H1 (cell line): ENCODE results near the gene FGF19. TPM values are rescaled to one million over a fixed set of nuclear protein-coding genes. Genes with fewer than 3 reads are reported as not detected.

Experiments used
- CTCF ChIA-PET: fragments of 300-600 bp; sonication (Branson Sonifier 250); formaldehyde crosslinking; loops from one replicate; lab custom pipeline; 2021; ENCODE audit not compliant: partially characterized antibody; lab: Charles Lee
- POLR2A ChIA-PET: fragments of 300-600 bp; sonication (Branson Sonifier 250); formaldehyde crosslinking; loops from one replicate; lab custom pipeline; 2021; ENCODE audit warnings: inconsistent platforms; ENCODE audit not compliant: partially characterized antibody; lab: Charles Lee
- DNase-seq, 2 experiments: peaks; one replicate each; pipeline versions ENCODE4 v3.0.0 to v3.0.0-alpha.2; 2010 to 2022; ENCODE audit warnings: low spot score in 2 of 2, low read depth in 1 of 2, mixed read lengths in 1 of 2
- FAIRE-seq: peaks from 2 replicates; lab custom pipeline; 2011; peaks lifted over from hg19 to GRCh38; lab: Jason Lieb, UNC
- H2AFZ ChIP-seq: 2 replicates; pipeline ENCODE4 v1.8.1; 2012; ENCODE audit warnings: low read length, inconsistent platforms
- H2AK5ac ChIP-seq: 2 replicates; pipeline ENCODE4 v1.6.1; 2013; ENCODE audit warnings: low read depth, low read length
- H2BK120ac ChIP-seq: replicated peaks from 2 replicates; pipeline ENCODE3; 2013; ENCODE audit warnings: low read depth, low read length, inconsistent platforms
- H2BK12ac ChIP-seq: 2 replicates; pipeline ENCODE4 v1.6.1; 2013; ENCODE audit warnings: low read depth, low read length
- H2BK15ac ChIP-seq: 2 replicates; pipeline ENCODE4 v1.6.1; 2013; ENCODE audit warnings: low read length
- H2BK20ac ChIP-seq: 2 replicates; pipeline ENCODE4 v1.6.1; 2013; ENCODE audit warnings: low read length
- H2BK5ac ChIP-seq: 2 replicates; pipeline ENCODE4 v1.6.1; 2013; ENCODE audit warnings: low read depth, low read length
- H3K14ac ChIP-seq: 2 replicates; pipeline ENCODE4 v1.6.1; 2013; ENCODE audit warnings: inconsistent platforms; ENCODE audit not compliant: insufficient read length
- H3K18ac ChIP-seq: 2 replicates; pipeline ENCODE4 v1.6.1; 2013; ENCODE audit warnings: low read length; ENCODE audit errors: extremely low read depth
- H3K23ac ChIP-seq: 2 replicates; pipeline ENCODE4 v1.6.1; 2013; ENCODE audit warnings: inconsistent platforms; ENCODE audit not compliant: insufficient read length
- H3K23me2 ChIP-seq: 2 replicates; pipeline ENCODE4 v1.6.1; 2013; ENCODE audit warnings: low read depth, low read length
- H3K27ac ChIP-seq: 2 replicates; pipeline ENCODE4 v1.6.1; 2011; ENCODE audit warnings: low read depth, low read length, inconsistent platforms
- H3K27me3 ChIP-seq, 4 experiments: replicated peaks in 1 of 4; 1 replicate in 1 of 4; 2 replicates in 3 of 4; pipeline versions ENCODE4 v1.6.1 to v1.8.1; 2011 to 2013; ENCODE audit warnings: low read length in 3 of 4, mild to moderate bottlenecking in 3 of 4, inconsistent platforms in 2 of 4, mixed read lengths in 2 of 4, moderate library complexity in 1 of 4; ENCODE audit not compliant: control insufficient read depth in 3 of 4, insufficient read depth in 3 of 4; ENCODE audit errors: extremely low read depth in 1 of 4
- H3K36me3 ChIP-seq, 4 experiments: 2 replicates each; pipeline versions ENCODE4 v1.6.1 to v1.8.1; 2011 to 2013; ENCODE audit warnings: mild to moderate bottlenecking in 4 of 4, low read length in 3 of 4, moderate library complexity in 2 of 4, control low read depth in 1 of 4, inconsistent platforms in 1 of 4; ENCODE audit not compliant: insufficient read depth in 4 of 4, control insufficient read depth in 2 of 4
- H3K4ac ChIP-seq: replicated peaks from 2 replicates; pipeline ENCODE3; 2013; ENCODE audit warnings: low read length, low read depth, mixed read lengths, inconsistent platforms; ENCODE audit not compliant: insufficient read length
- H3K4me1 ChIP-seq, 4 experiments: replicated peaks in 1 of 4; 1 replicate in 1 of 4; 2 replicates in 3 of 4; pipeline versions ENCODE4 v1.6.1 to v1.8.1; 2011 to 2013; ENCODE audit warnings: low read length in 3 of 4, inconsistent platforms in 2 of 4, mixed read lengths in 1 of 4; ENCODE audit not compliant: insufficient read depth in 4 of 4, control insufficient read depth in 3 of 4
- H3K4me2 ChIP-seq, 2 experiments: 2 replicates each; pipeline versions ENCODE4 v1.6.1 to v1.8.1; 2011 to 2013; ENCODE audit warnings: low read depth in 2 of 2, low read length in 2 of 2, control low read depth in 1 of 2, inconsistent platforms in 1 of 2, mild to moderate bottlenecking in 1 of 2; ENCODE audit not compliant: insufficient read depth in 1 of 2
- H3K4me3 ChIP-seq, 4 experiments: fragments of 200-600, 300-600 bp in 1 of 4; sonication (generic), shearing (Covaris generic), sonication (Bioruptor Twin) in 1 of 4; 2 replicates each; pipeline versions ENCODE4 v1.5.1 to v1.8.1; 2011 to 2016; ENCODE audit warnings: low read length in 4 of 4, low read depth in 3 of 4, control low read depth in 2 of 4, inconsistent platforms in 2 of 4, mild to moderate bottlenecking in 2 of 4, mixed read lengths in 1 of 4, moderate library complexity in 1 of 4; ENCODE audit not compliant: insufficient read depth in 2 of 4; ENCODE audit errors: extremely low read depth in 1 of 4
- H3K56ac ChIP-seq: replicated peaks from 2 replicates; pipeline ENCODE3; 2013; ENCODE audit warnings: low read depth, mild to moderate bottlenecking, mixed read lengths, low read length, inconsistent platforms; ENCODE audit not compliant: insufficient read length
- H3K79me1 ChIP-seq: 2 replicates; pipeline ENCODE4 v1.6.1; 2013; ENCODE audit warnings: low read depth, low read length, control low read depth
- H3K79me2 ChIP-seq, 2 experiments: 2 replicates each; pipeline versions ENCODE4 v1.6.1 to v1.8.1; 2012 to 2013; ENCODE audit warnings: low read length in 2 of 2, mild to moderate bottlenecking in 2 of 2, inconsistent platforms in 1 of 2; ENCODE audit not compliant: insufficient read depth in 2 of 2, control insufficient read depth in 1 of 2
- H3K9ac ChIP-seq, 4 experiments: replicated peaks in 1 of 4; 1 replicate in 1 of 4; 2 replicates in 3 of 4; pipeline versions ENCODE4 v1.6.1 to v1.8.1; 2011 to 2013; ENCODE audit warnings: low read depth in 3 of 4, low read length in 3 of 4, control low read depth in 2 of 4, mild to moderate bottlenecking in 2 of 4, moderate library complexity in 2 of 4, inconsistent platforms in 1 of 4; ENCODE audit errors: extremely low read depth in 1 of 4
- H3K9me3 ChIP-seq, 2 experiments: 2 replicates each; pipeline versions ENCODE4 v1.6.1 to v1.8.1; 2012 to 2013; ENCODE audit warnings: mild to moderate bottlenecking in 2 of 2, moderate library complexity in 2 of 2, control low read depth in 1 of 2, inconsistent platforms in 1 of 2, low read depth in 1 of 2, low read length in 1 of 2, mixed read lengths in 1 of 2; ENCODE audit not compliant: insufficient read depth in 2 of 2
- H4K20me1 ChIP-seq, 2 experiments: replicated peaks in 1 of 2; 2 replicates each; pipeline versions ENCODE3 to v1.8.1; 2011 to 2013; ENCODE audit warnings: inconsistent platforms in 2 of 2, low read length in 2 of 2, mild to moderate bottlenecking in 1 of 2; ENCODE audit not compliant: insufficient read depth in 2 of 2, control insufficient read depth in 1 of 2
- H4K5ac ChIP-seq: 2 replicates; pipeline ENCODE4 v1.6.1; 2013; ENCODE audit warnings: low read length, low read depth, mixed read lengths, inconsistent platforms; ENCODE audit not compliant: insufficient read length
- H4K8ac ChIP-seq: 2 replicates; pipeline ENCODE4 v1.8.0; 2013; ENCODE audit warnings: mild to moderate bottlenecking, moderate library complexity, low read length, inconsistent platforms; ENCODE audit not compliant: insufficient read depth; ENCODE audit errors: extremely low read depth
- H4K91ac ChIP-seq: replicated peaks from 2 replicates; pipeline ENCODE3; 2013; ENCODE audit warnings: low read length, mixed read lengths, inconsistent platforms; ENCODE audit not compliant: insufficient read length
- BACH1 ChIP-seq: IDR thresholded peaks from 2 replicates; pipeline ENCODE4 v1.6.1; 2012; ENCODE audit warnings: low read length, improper control_type of control experiment
- CBX5 ChIP-seq: fragments of 300-800, 300-1000 bp; sonication (generic); IDR thresholded peaks from 2 replicates; pipeline ENCODE4 v1.7.1; 2016; ENCODE audit warnings: antibody characterized with exemption, low read length, low read depth
- SAP30 ChIP-seq: fragments of 300-600 bp; sonication (generic); IDR thresholded peaks from 2 replicates; pipeline ENCODE4 v1.7.1; 2012; ENCODE audit warnings: low read length, moderate library complexity, mild to moderate bottlenecking, inconsistent platforms; ENCODE audit not compliant: insufficient read depth, insufficient replicate concordance
- SP1 ChIP-seq: IDR thresholded peaks from 2 replicates; pipeline ENCODE4 v1.6.1; 2011; ENCODE audit warnings: low read depth, low read length
- TBP ChIP-seq: IDR thresholded peaks from 2 replicates; pipeline ENCODE4 v1.6.1; 2011; ENCODE audit warnings: low read depth, low read length, improper control_type of control experiment
- WGBS, 2 experiments: shearing (Covaris generic) in 1 of 2; methylation state at CpG; one replicate each; pipeline versions ENCODE4 v1.1.6 to v1.1.7; 2013 to 2015; ENCODE audit warnings: low lambda C conversion rate in 2 of 2, mixed read lengths in 2 of 2, inconsistent platforms in 1 of 2, low coverage in 1 of 2, missing lambda C conversion rate in 1 of 2; ENCODE audit not compliant: insufficient replicate concordance in 2 of 2, insufficient coverage in 1 of 2, insufficient read length in 1 of 2; ENCODE audit errors: extremely low coverage in 1 of 2, missing lambda C conversion rate in 1 of 2; 5-methylcytosine and 5-hydroxymethylcytosine counted together
- polyA plus RNA-seq, 7 experiments: library from polyadenylated mRNA; depleted of rRNA in 3 of 7; stranded (reverse) in 5 of 7; unstranded in 2 of 7; fragments of >200 nt in 5 of 7; fragments of 200-250 nt in 2 of 7; gene quantifications; 1 replicate in 5 of 7; 2 replicates in 1 of 7; 4 replicates in 1 of 7; pipeline versions ENCODE4 v1.2.1 to v1.2.3, GENCODE V29; 2011 to 2013; ENCODE audit warnings: missing spikeins in 2 of 7, mixed read lengths in 2 of 7
- total RNA-seq: library from RNA; stranded (reverse); fragmentation: NEBNext Ultra II Directional; extraction: Animal tissue kit (Norgen Biotek cat#: 25700); gene quantifications from 2 replicates; pipeline ENCODE4 v1.2.1, GENCODE V29; 2021

The FGF19 gene
- total and polyA plus RNA-seq, 2 of the 8 experiments (the other 6 are each of a cell fraction or from before 2014, with no cell fraction given), result 9.6 to 14.8 TPM

DNA sequence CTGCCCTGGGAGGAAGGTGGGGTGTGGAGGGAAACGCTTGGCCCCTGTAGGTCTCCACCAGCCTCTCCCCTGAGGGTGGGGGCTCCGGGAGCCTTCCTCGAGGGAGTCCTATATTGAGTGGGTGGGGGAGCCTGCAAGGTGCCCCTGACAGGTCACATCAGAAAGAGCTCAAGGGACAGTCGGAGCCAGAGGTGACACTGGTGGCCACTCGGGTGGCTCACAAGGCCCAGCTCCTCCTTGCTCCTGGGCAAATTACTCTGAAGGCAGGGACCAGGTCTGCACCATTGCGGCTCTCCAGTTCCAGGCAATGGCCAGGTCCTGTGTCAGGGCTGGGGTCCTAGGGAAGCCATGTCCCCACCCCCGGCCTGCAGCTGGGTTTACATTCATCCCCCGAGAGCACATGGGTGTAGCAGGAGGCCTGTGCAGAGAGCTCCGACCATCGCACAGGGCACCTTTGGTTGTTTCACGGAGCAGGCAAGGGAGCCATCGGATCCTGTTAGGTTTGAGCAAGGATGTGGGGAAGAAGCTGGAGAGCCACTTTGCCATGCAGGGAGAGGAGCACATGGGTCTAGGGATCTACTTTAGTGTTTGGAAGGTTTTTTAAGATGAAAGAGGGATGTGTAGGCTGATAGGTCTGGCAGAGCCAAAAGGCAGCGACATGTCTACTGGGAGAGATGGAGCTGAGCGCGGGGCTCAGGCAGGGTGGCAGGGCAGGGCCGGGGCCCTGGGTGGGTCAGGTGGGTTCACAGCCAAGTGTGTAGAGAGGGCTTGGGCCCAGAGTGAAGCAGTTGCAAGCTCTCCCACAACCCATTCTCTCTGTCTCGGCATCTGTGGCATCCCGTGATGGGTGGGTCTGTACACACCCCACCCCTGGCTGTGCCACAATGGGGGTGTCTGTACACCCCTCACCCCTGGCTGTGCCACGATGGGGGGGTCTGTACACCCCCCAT is 48.1 kb downstream of the FGF19 start:
- Histone ChIP-seq H3K9ac (no peak overlapping the region), H3K56ac (no peak overlapping the region), H2BK20ac (0 out of 2 replicates have a peak overlapping the region, but pooled peaks have one; percentile 13), H2BK5ac (no peak overlapping the region), H4K91ac (no peak overlapping the region), H4K8ac (0 out of 2 replicates have a peak overlapping the region, but pooled peaks have one; percentile 18), H3K27me3 (no peaks in the 10 kb centered on the region; a peak in 1 of 7 replicates), H3K79me2 (no peaks in the 10 kb centered on the region), H3K79me1 (0 out of 2 replicates have a peak, but pooled peaks cover 2% of the 10 kb centered on the region), H2AFZ (no peak overlapping the region), H3K18ac (no peak overlapping the region), H4K5ac (no peak overlapping the region), H3K4me1 (peaks cover 5 to 18% (median 13%) of the 10 kb centered on the region in 4 experiments), H3K23ac (no peak overlapping the region), H3K4me2 (no peak overlapping the region), H3K4me3 (no peak overlapping the region), H3K9me3 (no peaks in the 10 kb centered on the region), H3K14ac (no peak overlapping the region), H2BK12ac (no peak overlapping the region), H3K23me2 (no peaks in the 10 kb centered on the region; the same call in 1 of the 2 replicates), H3K27ac (no peak overlapping the region), H2AK5ac (peak overlapping the region; percentile 90; the same call in 1 of the 2 replicates), H4K20me1 (peaks cover 2 to 3% of the 10 kb centered on the region in 2 experiments), H3K36me3 (peaks cover 13 to 36% (median 22%) of the 10 kb centered on the region in 4 experiments), H3K4ac (no peak overlapping the region), H2BK15ac (peak overlapping the region; percentile 29; the same call in 1 of the 2 replicates), H2BK120ac (no peak overlapping the region)
- peak in 1 of 2 experiments; percentile 49 for DNase-seq
- FAIRE-seq, result no peak
- ChIA-PET CTCF (interaction anchor here (0.5 to 8.4 kb wide), 13 partner anchors 8 to 555 kb away, joined by 3 to 81 read pairs (median 3); no protein-coding TSS in a partner anchor), POLR2A (interaction anchor here (0.8 to 10.9 kb wide), 10 partner anchors 7 to 300 kb away, joined by 3 to 197 read pairs (median 4); partner anchors contain the start of genes CCND1 and LTO1)
- WGBS, 2 experiments, result 87% methylated on average over 19 of the region's 19 CpGs; no CpG with 5 or more reads in 1 of the 2 experiments
- TF ChIP-seq TBP (no peak), CBX5 (no peak), SP1 (no peak), SAP30 (no peak), BACH1 (no peak)
